GM19025 (cell line): ENCODE measurements around the gene MMP23B.

Source experiments
- ATAC-seq: cut with Tn5 transposase; IDR thresholded peaks from one replicate; pipeline ENCODE4 v1.9.1; 2021; ENCODE audit warnings: mild to moderate bottlenecking, low read depth, moderate library complexity; ENCODE audit not compliant: unreplicated experiment

Gene MMP23B

GRCh38 chr1:1618396-1619068 lies 13.4 kb upstream of the MMP23B start:
- ATAC-seq = no peak

GRCh38 chr1:1619917-1620361 lies 12.0 kb upstream of the MMP23B start:
- ATAC-seq = no peak

GRCh38 chr1:1620433-1621139 lies 11.4 kb upstream of the MMP23B start:
- no peak for ATAC-seq

- ATAC-seq = no peak
Observed at GRCh38 chr1:1621173-1622009, 10.6 kb upstream of the MMP23B start.

- ATAC-seq = no peak
Observed at GRCh38 chr1:1622010-1622787, 9.8 kb upstream of the MMP23B start.

GRCh38 chr1:1622788-1623094 lies 9.2 kb upstream of the MMP23B start:
- no peak for ATAC-seq

GRCh38 chr1:1623181-1623630 lies 8.8 kb upstream of the MMP23B start:
- ATAC-seq = no peak

GRCh38 chr1:1623631-1624442 lies 8.1 kb upstream of the MMP23B start:
- no peak for ATAC-seq

GRCh38 chr1:1624443-1625403 lies 7.2 kb upstream of the MMP23B start:
- ATAC-seq = no peak

GRCh38 chr1:1625404-1625775 lies 6.6 kb upstream of the MMP23B start:
- no peak for ATAC-seq

- no peak for ATAC-seq
Observed at GRCh38 chr1:1625824-1626206, 6.2 kb upstream of the MMP23B start.

GRCh38 chr1:1626207-1627141 lies 5.5 kb upstream of the MMP23B start:
- no peak for ATAC-seq

- ATAC-seq = no peak
Observed at GRCh38 chr1:1627261-1627828, 4.6 kb upstream of the MMP23B start.

- no peak for ATAC-seq
Observed at GRCh38 chr1:1627829-1628753, 3.9 kb upstream of the MMP23B start.

- no peak for ATAC-seq
Observed at GRCh38 chr1:1628754-1629429, 3.1 kb upstream of the MMP23B start.
